Islet of Langerhans (tissue), 1 donor: ENCODE data around the gene MBLAC1.

Experiments used
- FAIRE-seq: peaks from one replicate; lab custom pipeline; 2011; peaks lifted over from hg19 to GRCh38; lab: Jason Lieb, UNC

MBLAC1 gene

GRCh38 chr7:100173806-100174495, 47.2 kb downstream of the MBLAC1 start:
- FAIRE-seq, result no peak

GRCh38 chr7:100174582-100174981, 47.8 kb downstream of the MBLAC1 start:
- FAIRE-seq, result no peak

- FAIRE-seq, result no peak
Observed at GRCh38 chr7:100175296-100175935, 48.6 kb downstream of the MBLAC1 start.

- no peak for FAIRE-seq
Observed at GRCh38 chr7:100176096-100177044, 49.6 kb downstream of the MBLAC1 start.

- FAIRE-seq, result no peak
Observed at GRCh38 chr7:100177045-100178001, 50.6 kb downstream of the MBLAC1 start, which contains the start of the genes GPC2 and STAG3. Gene GPC2, minus strand, starts transcription at chr7:100177381. Its CDS starts 182 bp downstream, at chr7:100177199. Gene STAG3, plus strand, starts transcription at chr7:100177918. Its CDS starts 2,639 bp downstream, at chr7:100180557.
